ENCODE results near the gene FCER2.
A peak's percentile ranks its signal among the peaks of the same experiment; 100 is the strongest.

Gene FCER2

DNA sequence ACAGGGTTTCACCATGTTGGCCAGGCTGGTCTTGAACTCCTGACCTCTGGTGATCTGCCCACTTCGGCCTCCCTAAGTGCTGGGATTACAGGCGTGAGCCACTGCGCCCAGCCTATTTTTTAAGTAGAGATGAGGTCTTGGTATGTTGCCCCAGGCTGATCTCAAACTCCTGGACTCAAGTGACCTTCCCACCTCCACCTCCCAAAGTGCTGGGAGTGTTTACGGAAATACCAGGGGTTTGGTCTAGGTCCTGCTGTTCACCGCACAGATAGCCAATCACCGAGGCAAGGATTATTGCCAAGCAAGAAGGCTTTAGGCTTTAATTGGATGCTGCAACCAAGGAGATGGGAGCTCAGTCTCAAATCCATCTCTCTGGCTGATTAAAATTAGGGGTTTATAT lies 18.4 kb upstream of the FCER2 start:
- no peak overlapping the region for H3K27ac Mint-ChIP-seq
- H3K4me1 Mint-ChIP-seq (ENCODE audit: low read depth): peaks cover 33% of the 10 kb centered on the region
- H3K27me3 Mint-ChIP-seq: no peaks in the 10 kb centered on the region
- no peak overlapping the region for H3K4me3 Mint-ChIP-seq
- H3K36me3 Mint-ChIP-seq (ENCODE audit: low read depth): no peaks in the 10 kb centered on the region
- no peaks in the 10 kb centered on the region for H3K9me3 Mint-ChIP-seq

DNA sequence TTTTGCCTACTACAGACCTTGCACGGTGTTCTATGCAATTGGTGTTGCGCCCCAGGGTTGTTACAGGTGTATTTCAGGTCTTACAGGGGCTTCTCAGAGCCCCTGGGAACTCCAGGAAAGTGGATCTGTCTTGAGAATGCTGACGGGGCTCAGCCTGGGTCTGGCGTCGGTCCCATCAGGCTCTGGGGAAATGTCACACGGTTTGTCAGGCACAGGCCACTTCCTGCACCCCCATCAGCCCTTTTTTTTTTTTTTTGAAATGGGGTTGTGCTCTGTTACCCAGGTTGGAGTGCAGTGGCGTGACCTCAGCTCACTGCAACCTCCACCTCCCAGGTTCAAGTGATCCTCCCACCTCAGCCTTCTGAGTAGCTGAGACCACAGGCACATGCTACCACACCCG lies 16.7 kb upstream of the FCER2 start:
- peak overlapping the region; percentile 51 for H3K4me3 Mint-ChIP-seq
- peak overlapping the region; percentile 70 for H3K27ac Mint-ChIP-seq
- no peaks in the 10 kb centered on the region for H3K36me3 Mint-ChIP-seq (ENCODE audit: low read depth)
- H3K27me3 Mint-ChIP-seq: no peaks in the 10 kb centered on the region
- no peaks in the 10 kb centered on the region for H3K9me3 Mint-ChIP-seq
- H3K4me1 Mint-ChIP-seq (ENCODE audit: low read depth): peaks cover 49% of the 10 kb centered on the region

DNA sequence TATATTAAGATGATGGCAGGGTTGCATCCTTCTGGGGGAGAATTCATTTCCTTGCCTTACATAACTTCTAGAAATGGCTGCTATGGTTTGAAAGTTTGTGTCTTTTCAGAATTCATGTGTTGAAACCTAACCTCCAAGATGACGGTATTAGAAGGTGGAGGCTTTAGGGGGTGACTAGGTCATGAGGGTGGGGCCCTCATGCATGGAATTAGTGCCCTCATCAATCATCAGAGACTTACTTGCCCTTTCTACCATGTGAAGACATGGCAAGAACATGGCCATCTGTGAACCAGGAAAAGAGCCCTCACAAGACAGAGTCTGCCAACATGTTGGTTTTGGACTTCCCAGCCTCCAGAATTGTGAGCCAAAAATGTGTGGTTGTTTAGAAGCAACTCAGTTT lies 14.8 kb upstream of the FCER2 start:
- Mint-ChIP-seq H3K36me3 (ENCODE audit: low read depth) (no peaks in the 10 kb centered on the region), H3K27ac (no peak overlapping the region), H3K4me1 (ENCODE audit: low read depth) (peaks cover 52% of the 10 kb centered on the region), H3K9me3 (no peaks in the 10 kb centered on the region), H3K4me3 (no peak overlapping the region), H3K27me3 (no peaks in the 10 kb centered on the region)

DNA sequence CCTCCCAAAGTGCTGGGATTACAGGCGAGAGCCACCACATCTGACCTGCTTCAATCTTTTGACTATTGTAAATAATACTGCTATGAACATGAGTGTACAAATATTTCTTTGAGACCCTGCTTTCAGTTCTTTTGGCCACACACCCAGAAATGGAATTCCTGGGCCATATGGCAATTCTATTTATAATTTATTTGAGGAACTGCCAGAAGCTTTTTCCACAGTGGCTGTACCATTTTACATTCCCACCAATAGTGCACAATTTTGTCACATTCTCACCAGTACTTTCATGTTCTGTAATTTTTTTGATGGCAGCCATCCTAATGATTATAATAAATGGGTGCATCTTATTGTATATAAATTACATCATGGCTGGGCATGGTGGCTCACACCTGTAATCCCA lies 13.7 kb upstream of the FCER2 start:
- Mint-ChIP-seq H3K27ac (no peak overlapping the region), H3K9me3 (no peaks in the 10 kb centered on the region), H3K4me3 (no peak overlapping the region), H3K27me3 (no peaks in the 10 kb centered on the region), H3K4me1 (ENCODE audit: low read depth) (peaks cover 54% of the 10 kb centered on the region), H3K36me3 (ENCODE audit: low read depth) (no peaks in the 10 kb centered on the region)

DNA sequence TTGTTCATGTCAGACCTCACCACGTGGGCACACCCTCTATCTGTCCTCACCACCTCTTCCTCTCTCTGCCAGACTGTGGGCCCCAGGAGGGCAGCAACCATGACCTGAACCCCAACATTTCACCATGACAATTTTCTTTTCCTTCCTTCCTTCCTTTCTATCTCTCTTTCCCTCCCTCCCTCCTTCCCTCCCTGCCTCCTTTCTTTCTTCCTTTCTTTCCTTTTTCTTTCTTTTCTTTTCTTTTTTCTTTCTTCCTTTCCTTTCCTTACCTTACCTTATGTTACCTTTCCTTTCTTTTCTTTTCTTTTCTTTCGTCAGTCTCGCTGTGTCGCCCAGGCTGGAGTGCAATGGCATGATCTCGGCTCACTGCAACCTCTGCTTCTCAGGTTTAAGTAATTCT lies 8.7 kb upstream of the FCER2 start:
- H3K4me1 Mint-ChIP-seq (ENCODE audit: low read depth): peaks cover 59% of the 10 kb centered on the region
- H3K27ac Mint-ChIP-seq: no peak overlapping the region
- H3K4me3 Mint-ChIP-seq: no peak overlapping the region

DNA sequence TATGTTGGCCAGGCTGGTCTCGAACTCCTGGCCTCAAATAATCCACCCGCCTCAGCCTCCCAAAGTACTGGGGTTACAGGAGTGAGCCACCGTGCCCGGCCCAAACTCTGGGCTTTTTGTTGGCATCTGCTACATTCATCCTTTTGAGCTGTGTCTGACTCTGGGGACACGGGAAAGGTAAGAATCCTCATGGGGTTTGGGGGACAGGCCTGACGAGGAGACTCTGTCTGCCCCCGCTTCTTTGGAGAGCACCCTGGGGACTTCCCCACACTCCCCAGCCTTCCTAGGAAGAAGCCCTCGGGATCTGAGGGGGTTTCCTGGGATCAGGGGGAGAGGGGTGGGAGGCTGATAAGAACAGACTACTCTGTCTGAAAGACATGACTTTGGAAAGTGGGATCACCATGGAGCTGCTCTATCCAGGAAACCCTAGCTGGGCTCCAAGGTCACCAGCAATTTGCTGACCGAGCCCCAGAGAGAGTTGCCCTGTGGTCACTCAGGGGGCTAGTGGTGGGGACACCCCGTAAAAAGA lies 8.1 kb upstream of the FCER2 start:
- H3K4me1 Mint-ChIP-seq (ENCODE audit: low read depth): peaks cover 59% of the 10 kb centered on the region
- no peak overlapping the region for H3K27ac Mint-ChIP-seq
- no peaks in the 10 kb centered on the region for H3K27me3 Mint-ChIP-seq
- H3K4me3 Mint-ChIP-seq: no peak overlapping the region
- H3K36me3 Mint-ChIP-seq (ENCODE audit: low read depth): no peaks in the 10 kb centered on the region
- H3K9me3 Mint-ChIP-seq: no peaks in the 10 kb centered on the region

More for the DNA sequence above, 8.7 kb upstream of the FCER2 start:
- Mint-ChIP-seq H3K27me3 (no peaks in the 10 kb centered on the region), H3K9me3 (no peaks in the 10 kb centered on the region), H3K36me3 (ENCODE audit: low read depth) (no peaks in the 10 kb centered on the region)

DNA sequence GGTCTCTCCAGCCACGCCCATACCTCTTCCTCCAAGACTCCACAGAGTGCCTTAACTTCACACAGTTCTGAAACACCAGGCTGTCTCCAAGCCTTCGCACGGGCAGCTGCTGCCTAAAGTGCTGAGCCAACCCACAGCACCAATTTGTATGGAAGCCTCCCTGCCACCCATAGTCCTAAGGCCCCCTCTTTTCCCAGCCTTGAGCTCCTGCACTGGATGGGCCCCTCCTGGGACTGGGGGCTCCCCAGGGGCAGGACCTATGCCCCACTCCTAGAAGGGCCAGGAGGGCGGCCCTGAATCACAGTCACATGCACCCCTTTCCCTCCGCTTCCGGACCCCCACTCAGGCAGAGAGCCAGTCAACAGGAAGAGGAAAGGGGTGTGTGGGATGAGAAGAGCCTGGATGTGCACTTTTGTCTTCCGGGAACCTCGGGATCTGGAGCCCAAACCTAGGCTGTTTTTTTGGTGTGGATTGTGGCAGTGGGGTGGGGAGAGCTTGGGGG lies 5.1 kb upstream of the FCER2 start:
- Mint-ChIP-seq H3K4me3 (peak overlapping the region; percentile 49), H3K9me3 (no peaks in the 10 kb centered on the region), H3K36me3 (ENCODE audit: low read depth) (no peaks in the 10 kb centered on the region), H3K27me3 (no peaks in the 10 kb centered on the region), H3K4me1 (ENCODE audit: low read depth) (peaks cover 69% of the 10 kb centered on the region), H3K27ac (peak overlapping the region; percentile 87)

DNA sequence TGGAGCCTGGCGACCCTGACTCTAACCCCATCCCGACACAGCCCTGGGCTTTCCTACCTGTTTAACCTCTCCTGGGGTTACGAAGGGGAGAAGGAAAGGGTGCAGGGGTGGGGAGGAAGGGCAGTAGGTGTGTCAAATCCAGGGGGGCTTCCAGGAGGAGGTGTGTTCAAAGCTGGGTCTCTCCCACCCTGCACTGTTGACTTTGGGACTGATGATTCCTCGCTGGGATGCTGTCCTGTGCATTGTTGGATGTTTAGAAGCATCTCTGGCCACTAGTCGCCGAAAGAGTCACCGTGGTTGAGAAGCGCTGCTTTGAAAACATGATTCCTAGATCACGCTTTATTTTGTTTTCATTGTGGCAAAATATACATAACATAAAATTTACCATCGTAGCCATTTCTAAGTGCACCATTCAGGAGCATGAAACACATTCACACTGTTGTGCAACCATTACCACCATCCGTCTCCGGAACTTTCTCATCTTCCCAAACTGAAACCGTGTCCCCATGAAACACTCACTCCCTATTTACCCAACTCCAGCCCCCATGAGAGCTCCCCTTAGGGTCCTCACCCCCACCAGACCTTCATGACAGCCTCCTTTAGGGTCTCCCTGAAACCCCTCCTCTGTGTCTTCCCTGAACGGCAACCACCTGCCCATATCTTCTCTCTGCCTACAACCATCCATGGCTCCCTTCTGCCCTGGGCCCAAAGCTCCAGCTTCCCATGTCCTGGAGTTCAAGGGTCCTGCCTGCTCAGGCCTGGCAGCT lies 4.4 kb upstream of the FCER2 start:
- Mint-ChIP-seq H3K27me3 (no peaks in the 10 kb centered on the region), H3K4me3 (peak overlapping the region; percentile 49), H3K4me1 (ENCODE audit: low read depth) (peaks cover 70% of the 10 kb centered on the region), H3K36me3 (ENCODE audit: low read depth) (no peaks in the 10 kb centered on the region), H3K27ac (peak overlapping the region; percentile 87), H3K9me3 (no peaks in the 10 kb centered on the region)

DNA sequence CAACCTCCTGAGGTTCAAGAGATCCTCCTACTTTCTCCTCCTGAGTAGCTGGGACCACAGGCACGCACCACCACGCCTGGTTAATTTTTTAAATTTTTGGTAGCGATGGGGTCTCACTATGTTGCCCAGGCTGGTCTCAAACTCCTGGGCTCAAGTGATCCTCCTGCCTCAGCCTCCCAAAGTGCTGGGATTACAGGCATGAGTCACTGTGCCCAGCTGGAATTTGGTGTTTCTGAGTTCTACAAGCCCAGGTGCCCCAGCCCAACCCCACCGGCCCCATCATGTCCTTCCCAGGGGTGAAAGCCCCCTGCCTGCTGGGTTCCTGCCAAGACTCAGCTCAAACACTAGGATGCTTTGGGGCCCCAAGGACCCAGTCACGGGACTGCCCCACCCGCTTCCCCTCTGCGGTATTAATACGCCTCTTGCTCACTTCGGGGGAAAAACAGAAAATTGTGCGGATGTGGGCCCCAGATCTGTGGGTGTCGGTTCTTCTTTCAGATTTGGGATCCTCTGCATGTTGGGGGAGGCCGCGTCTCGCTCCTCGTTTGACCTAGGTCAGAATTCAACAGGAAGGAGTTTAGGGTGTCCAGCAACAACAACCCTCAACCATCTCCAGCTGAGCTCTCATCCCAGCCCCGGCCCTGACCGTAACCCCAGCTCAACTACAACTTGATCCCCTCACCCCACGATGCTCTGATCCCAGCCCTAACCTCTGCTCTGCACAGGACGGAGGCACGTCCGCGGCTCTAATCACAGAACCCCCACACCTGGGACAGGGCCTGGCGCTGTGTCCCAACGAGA lies 3.7 kb upstream of the FCER2 start:
- peaks cover 67% of the 10 kb centered on the region for H3K4me1 Mint-ChIP-seq (ENCODE audit: low read depth)
- no peaks in the 10 kb centered on the region for H3K27me3 Mint-ChIP-seq
- peak overlapping the region; percentile 49 for H3K4me3 Mint-ChIP-seq
- H3K9me3 Mint-ChIP-seq: no peaks in the 10 kb centered on the region
- H3K36me3 Mint-ChIP-seq (ENCODE audit: low read depth): no peaks in the 10 kb centered on the region
- peak overlapping the region; percentile 87 for H3K27ac Mint-ChIP-seq

DNA sequence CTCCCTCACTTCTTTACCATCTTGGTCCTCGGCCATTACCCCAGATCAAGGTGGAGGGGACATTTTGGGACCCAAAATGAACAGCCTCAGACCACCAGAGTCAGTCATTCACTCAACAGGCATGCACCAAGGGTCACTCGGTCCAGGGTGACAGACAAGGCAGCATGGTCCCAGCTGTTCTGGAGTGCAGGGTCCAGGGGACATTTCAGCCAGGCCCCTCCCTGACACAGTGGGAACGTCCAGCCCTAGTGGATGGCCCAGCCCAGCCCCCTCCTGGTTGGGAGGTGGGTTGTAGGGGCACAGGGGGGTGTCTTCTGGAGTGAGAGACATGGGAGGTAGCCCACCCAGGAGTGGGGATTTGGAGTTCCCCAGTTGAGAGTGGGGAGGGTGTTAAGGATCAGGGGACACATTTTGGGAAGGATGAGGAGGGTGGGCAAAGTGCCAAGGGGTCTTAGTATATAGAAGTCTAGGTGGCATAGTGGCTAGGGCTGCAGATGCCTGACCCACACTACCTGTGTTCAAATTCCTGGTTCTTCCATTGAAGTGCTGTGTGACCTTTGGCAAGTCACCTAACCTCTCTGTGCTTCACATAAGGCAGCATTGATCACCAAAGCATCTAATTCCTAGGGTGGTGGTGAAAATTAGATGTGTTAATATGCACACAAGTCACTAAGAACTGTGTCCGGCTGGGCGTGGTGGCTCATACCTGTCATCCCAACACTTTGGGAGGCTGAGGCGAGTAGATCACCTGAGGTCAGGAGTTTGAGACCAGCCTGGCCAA lies 2.5 kb upstream of the FCER2 start:
- Mint-ChIP-seq H3K27me3 (no peaks in the 10 kb centered on the region), H3K36me3 (ENCODE audit: low read depth) (no peaks in the 10 kb centered on the region), H3K4me1 (ENCODE audit: low read depth) (peaks cover 66% of the 10 kb centered on the region), H3K9me3 (no peaks in the 10 kb centered on the region), H3K4me3 (no peak overlapping the region), H3K27ac (peak overlapping the region; percentile 40)

DNA sequence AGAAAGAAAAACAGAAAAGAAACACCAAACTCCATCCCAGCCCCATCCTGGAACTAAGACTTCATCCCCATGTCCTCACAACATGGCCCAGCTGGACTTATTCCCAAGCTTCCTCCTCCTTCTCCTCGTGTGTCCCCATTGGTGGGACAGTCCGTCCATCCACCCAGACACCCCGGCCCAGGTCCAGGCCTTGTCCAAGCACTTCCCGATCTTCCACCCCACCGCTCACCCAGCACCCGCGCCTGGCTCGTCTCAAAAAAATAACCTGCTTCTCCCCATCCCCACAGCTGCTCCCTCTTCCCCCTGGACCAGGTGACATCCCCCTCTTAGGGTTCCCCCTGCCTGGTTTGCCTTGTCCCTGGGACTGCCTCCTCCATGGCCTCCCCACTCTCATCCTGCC lies 1.4 kb upstream of the FCER2 start:
- Mint-ChIP-seq H3K27ac (no peak overlapping the region), H3K36me3 (ENCODE audit: low read depth) (no peaks in the 10 kb centered on the region), H3K4me1 (ENCODE audit: low read depth) (peaks cover 68% of the 10 kb centered on the region), H3K4me3 (no peak overlapping the region), H3K9me3 (no peaks in the 10 kb centered on the region), H3K27me3 (no peaks in the 10 kb centered on the region)

DNA sequence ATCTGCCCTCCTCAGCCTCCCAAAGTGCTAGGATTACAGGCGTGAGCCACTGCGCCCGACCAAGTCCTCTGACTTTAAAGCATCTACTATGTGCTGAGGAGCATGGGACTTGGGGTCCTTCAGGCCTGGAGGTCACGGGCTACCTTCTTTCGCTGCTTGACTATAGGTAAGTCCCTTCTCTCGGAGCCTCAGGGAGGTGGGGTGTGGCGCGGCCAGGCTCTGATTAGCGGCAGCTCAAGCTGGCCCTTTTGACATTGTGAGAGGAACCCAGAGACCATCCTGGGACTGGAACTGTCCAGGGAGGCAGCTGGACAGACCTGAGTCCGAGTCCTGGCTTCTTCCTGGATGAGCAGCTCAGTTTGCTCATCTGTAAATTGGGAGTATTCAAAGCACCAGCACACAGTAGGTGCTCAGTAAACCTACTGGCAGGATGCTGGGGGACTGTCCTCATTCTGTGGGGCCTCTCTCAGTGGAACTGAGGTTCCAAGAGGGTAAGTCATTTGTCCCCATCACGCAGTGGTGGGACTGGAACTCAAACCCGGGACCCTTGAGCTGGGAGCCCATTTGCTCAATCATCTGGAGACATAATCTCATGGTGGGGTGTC lies 780 bp downstream of the FCER2 start:
- H3K27ac Mint-ChIP-seq: no peak overlapping the region
- H3K4me3 Mint-ChIP-seq: peak overlapping the region; percentile 41
- H3K36me3 Mint-ChIP-seq (ENCODE audit: low read depth): no peaks in the 10 kb centered on the region
- peaks cover 3% of the 10 kb centered on the region for H3K27me3 Mint-ChIP-seq
- no peaks in the 10 kb centered on the region for H3K9me3 Mint-ChIP-seq
- H3K4me1 Mint-ChIP-seq (ENCODE audit: low read depth): peaks cover 62% of the 10 kb centered on the region

DNA sequence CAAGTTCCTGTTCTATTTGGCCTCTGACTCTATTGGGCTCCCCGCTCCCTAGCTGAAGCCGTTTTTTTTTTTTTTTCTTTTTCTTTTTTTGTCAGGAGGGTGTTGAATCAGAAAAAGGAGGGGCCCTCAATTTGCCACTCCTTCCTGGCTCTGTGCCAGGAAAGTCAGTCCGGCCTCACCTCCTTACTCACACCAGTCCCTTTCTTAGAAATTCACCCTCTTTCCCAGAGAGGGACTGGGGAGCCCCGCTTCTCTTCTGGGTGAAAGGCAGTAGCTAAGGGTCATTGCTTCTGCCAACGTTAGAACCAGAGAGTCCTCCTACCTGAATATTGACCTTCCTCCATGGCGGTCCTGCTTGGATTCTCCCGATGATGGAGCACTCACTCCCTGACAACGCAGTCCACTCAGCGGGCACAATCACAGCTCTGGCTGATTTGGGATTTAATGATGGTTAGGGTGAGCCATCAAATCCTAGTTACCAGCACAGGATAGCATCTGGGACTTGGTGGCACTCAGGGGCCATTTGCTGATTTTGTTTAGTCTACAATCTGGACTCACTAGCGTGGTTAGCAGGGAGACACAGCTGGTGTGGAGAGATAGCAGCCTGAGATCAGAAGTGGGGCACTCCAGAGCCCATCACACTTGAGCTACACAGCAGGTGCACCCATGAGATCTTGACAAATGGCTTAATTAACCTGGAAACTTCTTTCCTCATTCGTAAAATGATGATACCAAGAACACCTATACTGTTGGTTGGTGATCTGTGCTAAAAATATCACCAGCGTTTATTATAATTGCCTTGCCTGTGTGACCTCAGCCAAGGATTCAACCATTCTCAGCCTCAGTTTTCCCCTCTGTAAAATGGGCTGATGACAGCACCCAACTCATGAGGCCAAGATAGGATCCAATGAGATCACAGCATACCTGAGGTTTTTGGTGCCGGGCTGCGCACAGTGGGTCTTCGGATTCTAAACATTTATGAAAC lies 2.2 kb downstream of the FCER2 start:
- peaks cover 48% of the 10 kb centered on the region for H3K4me1 Mint-ChIP-seq (ENCODE audit: low read depth)
- H3K36me3 Mint-ChIP-seq (ENCODE audit: low read depth): no peaks in the 10 kb centered on the region
- peaks cover 3% of the 10 kb centered on the region for H3K27me3 Mint-ChIP-seq
- peak overlapping the region; percentile 77 for H3K4me3 Mint-ChIP-seq
- H3K9me3 Mint-ChIP-seq: no peaks in the 10 kb centered on the region
- peak overlapping the region; percentile 89 for H3K27ac Mint-ChIP-seq
